ENCODE measurements around the gene INHBE.
A peak's percentile ranks its signal among the peaks of the same experiment; 100 is the strongest.

INHBE gene

DNA sequence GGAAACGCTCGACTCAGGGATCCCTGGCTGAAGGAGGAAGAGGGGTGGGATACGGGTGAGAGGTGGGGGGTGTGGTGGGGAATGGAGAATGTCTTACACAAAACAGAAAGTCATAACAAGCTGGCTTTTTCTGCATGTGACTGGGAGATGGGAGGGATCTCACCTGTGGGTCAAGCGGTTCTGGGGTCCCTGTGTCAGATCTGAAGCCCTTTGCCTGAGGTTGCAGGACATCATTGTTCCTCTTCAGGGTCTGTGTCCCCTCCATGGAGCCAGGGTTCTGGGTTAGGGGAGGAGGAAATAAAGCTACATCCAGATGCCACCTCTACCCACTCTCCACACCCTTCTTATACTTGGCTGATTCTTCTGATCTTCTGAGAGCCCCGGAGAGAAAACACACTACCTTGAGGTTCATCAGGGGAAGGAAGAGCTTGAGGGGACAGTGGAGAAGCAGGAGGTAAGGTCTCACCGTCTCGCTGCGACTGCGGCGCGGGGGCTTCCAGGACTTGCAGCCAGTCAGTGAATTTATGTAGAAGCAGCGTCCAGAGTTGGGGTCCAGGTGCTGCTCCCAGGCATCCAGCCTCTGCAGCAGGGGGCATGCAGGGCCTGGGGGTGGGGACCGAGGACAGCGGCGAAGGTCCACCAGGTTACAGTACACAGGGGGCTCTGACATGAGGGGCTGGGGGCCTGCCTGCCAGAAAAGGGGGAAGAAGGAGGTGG is 22.0 kb downstream of the INHBE start:
- no peak for DNase-seq (ENCODE audit: extremely low spot score)
- CTCF ChIA-PET = interaction anchor here (1.0 to 11.0 kb wide), 6 partner anchors 10 to 238 kb away, joined by 3 to 171 read pairs (median 3); partner anchors contain the start of genes GLI1 and INHBE
- TF ChIP-seq, protein P1, sequence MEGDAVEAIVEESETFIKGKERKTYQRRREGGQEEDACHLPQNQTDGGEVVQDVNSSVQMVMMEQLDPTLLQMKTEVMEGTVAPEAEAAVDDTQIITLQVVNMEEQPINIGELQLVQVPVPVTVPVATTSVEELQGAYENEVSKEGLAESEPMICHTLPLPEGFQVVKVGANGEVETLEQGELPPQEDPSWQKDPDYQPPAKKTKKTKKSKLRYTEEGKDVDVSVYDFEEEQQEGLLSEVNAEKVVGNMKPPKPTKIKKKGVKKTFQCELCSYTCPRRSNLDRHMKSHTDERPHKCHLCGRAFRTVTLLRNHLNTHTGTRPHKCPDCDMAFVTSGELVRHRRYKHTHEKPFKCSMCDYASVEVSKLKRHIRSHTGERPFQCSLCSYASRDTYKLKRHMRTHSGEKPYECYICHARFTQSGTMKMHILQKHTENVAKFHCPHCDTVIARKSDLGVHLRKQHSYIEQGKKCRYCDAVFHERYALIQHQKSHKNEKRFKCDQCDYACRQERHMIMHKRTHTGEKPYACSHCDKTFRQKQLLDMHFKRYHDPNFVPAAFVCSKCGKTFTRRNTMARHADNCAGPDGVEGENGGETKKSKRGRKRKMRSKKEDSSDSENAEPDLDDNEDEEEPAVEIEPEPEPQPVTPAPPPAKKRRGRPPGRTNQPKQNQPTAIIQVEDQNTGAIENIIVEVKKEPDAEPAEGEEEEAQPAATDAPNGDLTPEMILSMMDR (IDR thresholded peaks at IDR 0.05; ENCODE audit: control extremely low read depth, extremely low read depth, low read depth, missing control alignments) = no peak
- POLR2A ChIA-PET = interaction anchor here (0.6 to 1.4 kb wide), 2 partner anchors 43 to 1375 kb away, joined by 5 to 6 read pairs; partner anchors contain the start of gene DDIT3

DNA sequence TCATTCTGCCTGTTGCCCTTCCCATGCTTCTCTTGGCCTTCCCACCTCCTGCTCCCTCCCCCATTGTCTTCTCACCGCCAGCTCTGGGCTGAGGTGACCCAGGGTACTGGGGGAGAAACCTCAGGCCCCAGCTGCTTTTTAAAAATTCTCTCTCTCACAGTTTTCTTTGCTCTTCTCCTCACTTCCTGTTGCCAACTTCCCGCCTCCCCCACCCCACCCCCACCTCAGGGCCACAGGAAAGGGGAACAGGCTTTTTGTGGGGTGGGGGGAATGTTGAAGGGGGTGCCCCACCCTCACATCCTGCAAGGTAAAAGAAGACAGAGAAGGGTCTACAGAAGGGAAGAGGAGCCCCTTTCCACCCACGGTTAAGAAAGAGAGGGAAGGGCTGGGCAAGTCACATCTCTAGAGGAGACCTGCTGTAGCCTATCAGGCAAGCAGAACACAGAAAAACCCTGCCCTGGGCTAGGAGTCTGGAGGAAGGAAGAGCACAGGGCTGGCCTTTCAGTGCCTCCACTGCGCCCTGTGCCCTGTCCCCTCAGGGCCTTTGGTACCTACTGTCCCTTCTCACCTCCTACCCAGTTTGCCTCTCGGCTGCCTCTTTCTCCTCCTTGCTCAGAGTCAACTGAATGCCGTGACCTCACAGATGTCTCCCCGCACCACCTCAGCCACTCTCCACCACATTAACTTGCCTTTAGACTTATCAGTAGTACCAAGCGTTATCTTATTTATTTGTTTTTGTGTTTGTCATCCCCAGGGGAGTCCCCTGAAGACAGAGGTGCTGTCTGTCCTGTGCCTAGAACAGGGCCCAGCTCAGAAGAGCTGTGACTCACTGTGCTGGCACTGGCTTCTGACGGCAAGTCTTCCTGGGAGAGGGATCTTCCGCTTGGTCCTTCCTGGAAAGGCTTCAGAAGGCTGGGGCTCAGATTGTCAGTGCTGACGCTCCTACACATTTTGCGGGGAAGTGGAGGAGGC is 22.9 kb downstream of the INHBE start:
- DNase-seq (ENCODE audit: extremely low spot score) = peak; percentile 67
- TF ChIP-seq, protein P1 (IDR thresholded peaks at IDR 0.05; ENCODE audit: control extremely low read depth, extremely low read depth, low read depth, missing control alignments) = no peak
- CTCF ChIA-PET = interaction anchor here (1.0 to 11.0 kb wide), 4 partner anchors 16 to 239 kb away, joined by 3 to 171 read pairs (median 38); partner anchors contain the start of genes GLI1 and INHBE
- POLR2A ChIA-PET = interaction anchor here (1.4 to 2.1 kb wide), 2 partner anchors 19 to 42 kb away, joined by 5 to 6 read pairs; partner anchors contain the start of genes DDIT3 and GLI1

DNA sequence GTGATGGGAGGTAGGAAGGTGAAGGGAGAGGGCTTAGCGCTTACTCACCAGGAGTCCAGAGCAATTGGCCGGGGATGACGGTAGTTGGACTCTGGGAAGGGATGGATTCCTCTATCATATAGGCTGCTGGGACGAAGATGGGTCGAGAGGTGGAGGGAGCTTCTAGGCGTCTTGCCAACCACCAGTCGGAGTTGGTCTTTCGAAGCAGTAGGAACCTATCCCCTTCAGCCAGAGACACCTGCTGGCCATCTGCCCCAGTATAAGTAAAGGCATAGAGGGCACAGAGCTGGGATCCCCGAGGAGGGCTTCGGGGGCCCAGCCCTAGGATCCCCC is 23.9 kb downstream of the INHBE start:
- no peak for DNase-seq (ENCODE audit: extremely low spot score)
- ChIA-PET CTCF (interaction anchor here (1.7 to 11.0 kb wide), 4 partner anchors 17 to 172 kb away, joined by 4 to 171 read pairs (median 39); partner anchors contain the start of genes B4GALNT1, GLI1 and INHBE), POLR2A (interaction anchor here (2.1 kb wide), 1 partner anchor 20 kb away, joined by 5 read pairs; the partner anchor contains the start of gene GLI1)
- TF ChIP-seq, protein P1 (IDR thresholded peaks at IDR 0.05; ENCODE audit: control extremely low read depth, extremely low read depth, low read depth, missing control alignments) = peak; percentile 7

DNA sequence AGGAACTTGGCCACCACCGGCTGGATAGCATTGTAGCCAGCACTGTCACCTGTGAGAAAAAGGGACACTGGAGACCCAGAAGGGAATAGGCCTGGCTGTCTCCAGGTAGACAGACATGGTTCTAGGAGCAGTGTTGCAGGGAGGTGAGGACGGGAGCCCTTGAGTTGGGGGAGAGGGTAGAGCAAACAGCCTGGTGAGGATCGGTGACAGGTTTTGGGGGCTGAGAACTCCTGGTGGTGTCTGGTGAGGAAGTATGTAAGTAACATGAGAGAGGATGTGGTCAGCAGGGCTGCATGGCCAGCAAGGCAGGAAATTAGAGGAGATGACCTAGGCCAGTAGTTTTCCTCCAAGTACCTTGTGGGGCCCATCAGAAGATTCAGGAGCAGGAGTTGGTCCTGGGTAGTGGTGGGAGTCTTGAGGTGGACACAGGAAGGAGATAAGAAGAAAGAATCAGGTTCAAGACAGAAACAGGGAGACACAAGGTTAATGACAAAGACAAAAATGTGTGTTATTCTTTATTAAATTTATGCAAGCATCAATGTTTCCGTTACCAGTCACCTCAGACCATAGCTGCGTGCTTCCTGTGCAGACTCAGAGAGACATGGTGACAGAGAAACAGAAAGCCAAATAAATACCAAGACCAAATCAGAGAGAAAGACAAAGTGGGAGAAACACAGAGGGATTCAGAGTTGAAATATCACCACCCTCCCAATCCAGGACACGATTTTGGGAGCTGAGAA is 24.4 kb downstream of the INHBE start, which contains the start of gene ARHGAP9:
Gene ARHGAP9 (minus strand): TSS at position 491 of the 740 bp plus-strand sequence. CDS start 460 bp downstream, at position 31.
- DNase-seq (ENCODE audit: extremely low spot score) = peak; percentile 69
- ChIA-PET POLR2A (interaction anchor here (0.5 to 2.1 kb wide), 5 partner anchors 15 to 1146 kb away, joined by 3 to 5 read pairs (median 5); partner anchors contain the start of genes DDIT3, GLI1 and PAN2), CTCF (interaction anchor here (1.7 to 11.0 kb wide), 4 partner anchors 17 to 172 kb away, joined by 4 to 171 read pairs (median 39); partner anchors contain the start of genes B4GALNT1, GLI1 and INHBE)
- TF ChIP-seq, protein P1 (IDR thresholded peaks at IDR 0.05; ENCODE audit: control extremely low read depth, extremely low read depth, low read depth, missing control alignments) = no peak

DNA sequence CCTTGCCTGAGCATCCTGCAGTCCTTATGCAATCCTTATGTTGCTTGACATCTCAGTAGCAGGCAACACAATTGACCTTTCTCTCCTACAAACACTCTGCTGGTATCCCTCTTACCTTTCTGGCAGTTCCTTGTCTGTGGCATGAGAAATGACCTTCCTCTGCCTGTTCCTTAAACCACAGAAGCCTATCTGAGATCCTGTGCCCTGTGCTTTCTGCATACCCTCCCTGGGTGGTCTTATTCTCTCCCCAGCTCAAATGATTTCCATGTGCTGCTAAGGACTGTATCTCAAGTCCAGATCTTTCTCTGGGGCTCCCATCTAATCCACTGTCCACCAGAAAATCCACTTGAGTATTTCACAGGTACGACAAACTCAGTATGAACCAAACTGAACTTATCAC is 26.6 kb downstream of the INHBE start:
- POLR2A ChIA-PET = no interaction called here
- no peak for DNase-seq (ENCODE audit: extremely low spot score)
- CTCF ChIA-PET = interaction anchor here (10.6 to 11.0 kb wide), 2 partner anchors 19 to 28 kb away, joined by 72 to 171 read pairs; partner anchors contain the start of genes GLI1 and INHBE
- TF ChIP-seq, protein P1 (IDR thresholded peaks at IDR 0.05; ENCODE audit: control extremely low read depth, extremely low read depth, low read depth, missing control alignments) = no peak

All from GM10248 (cell line).